Measurements from ENCODE around the gene SLCO3A1.

Gene SLCO3A1

GRCh38 chr15:92122259-92122658 is 268.8 kb downstream of the SLCO3A1 start:
- no peak for DNase-seq (ENCODE audit: low read depth)

GRCh38 chr15:92123962-92124656 is 270.6 kb downstream of the SLCO3A1 start:
- no peak for DNase-seq (ENCODE audit: low read depth)
- TF ChIP-seq CTCF (IDR thresholded peaks at IDR 0.05; ENCODE audit: insufficient read depth, low read depth, low read length, missing control alignments): no peak
- no peak overlapping the region for H3K4me3 ChIP-seq (ENCODE audit: low read length)

More at GRCh38 chr15:92122259-92122658, 268.8 kb downstream of the SLCO3A1 start:
- H3K4me3 ChIP-seq (ENCODE audit: low read length): no peak overlapping the region
- TF ChIP-seq CTCF (IDR thresholded peaks at IDR 0.05; ENCODE audit: insufficient read depth, low read depth, low read length, missing control alignments): no peak

GRCh38 chr15:92124657-92125010 is 271.1 kb downstream of the SLCO3A1 start:
- TF ChIP-seq CTCF (IDR thresholded peaks at IDR 0.05; ENCODE audit: insufficient read depth, low read depth, low read length, missing control alignments): no peak

GRCh38 chr15:92128788-92129187 is 275.3 kb downstream of the SLCO3A1 start:
- no peak overlapping the region for H3K4me3 ChIP-seq (ENCODE audit: low read length)
- no peak for TF ChIP-seq CTCF (IDR thresholded peaks at IDR 0.05; ENCODE audit: insufficient read depth, low read depth, low read length, missing control alignments)
- no peak for DNase-seq (ENCODE audit: low read depth)

More at GRCh38 chr15:92124657-92125010, 271.1 kb downstream of the SLCO3A1 start:
- H3K4me3 ChIP-seq (ENCODE audit: low read length): no peak overlapping the region
- DNase-seq (ENCODE audit: low read depth): no peak

- no peak for TF ChIP-seq CTCF (IDR thresholded peaks at IDR 0.05; ENCODE audit: insufficient read depth, low read depth, low read length, missing control alignments)
- H3K4me3 ChIP-seq (ENCODE audit: low read length): no peak overlapping the region
- DNase-seq (ENCODE audit: low read depth): peak; percentile 30
Observed at GRCh38 chr15:92130244-92130643, 276.7 kb downstream of the SLCO3A1 start.

- H3K4me3 ChIP-seq (ENCODE audit: low read length): no peak overlapping the region
- TF ChIP-seq CTCF (IDR thresholded peaks at IDR 0.05; ENCODE audit: insufficient read depth, low read depth, low read length, missing control alignments): no peak
- peak; percentile 59 for DNase-seq (ENCODE audit: low read depth)
Observed at GRCh38 chr15:92130906-92131305, 277.4 kb downstream of the SLCO3A1 start.

Measured in epithelial cell of esophagus (primary cell).